NCI-H748 treated with DMSO at 0.1 percent for 48 hours (cell line): ENCODE data around the gene LRRC14B.

Experiments used
- DNase-seq: peaks from one replicate; lab custom pipeline; 2025; lab: John Stamatoyannopoulos, UW

LRRC14B gene

DNA sequence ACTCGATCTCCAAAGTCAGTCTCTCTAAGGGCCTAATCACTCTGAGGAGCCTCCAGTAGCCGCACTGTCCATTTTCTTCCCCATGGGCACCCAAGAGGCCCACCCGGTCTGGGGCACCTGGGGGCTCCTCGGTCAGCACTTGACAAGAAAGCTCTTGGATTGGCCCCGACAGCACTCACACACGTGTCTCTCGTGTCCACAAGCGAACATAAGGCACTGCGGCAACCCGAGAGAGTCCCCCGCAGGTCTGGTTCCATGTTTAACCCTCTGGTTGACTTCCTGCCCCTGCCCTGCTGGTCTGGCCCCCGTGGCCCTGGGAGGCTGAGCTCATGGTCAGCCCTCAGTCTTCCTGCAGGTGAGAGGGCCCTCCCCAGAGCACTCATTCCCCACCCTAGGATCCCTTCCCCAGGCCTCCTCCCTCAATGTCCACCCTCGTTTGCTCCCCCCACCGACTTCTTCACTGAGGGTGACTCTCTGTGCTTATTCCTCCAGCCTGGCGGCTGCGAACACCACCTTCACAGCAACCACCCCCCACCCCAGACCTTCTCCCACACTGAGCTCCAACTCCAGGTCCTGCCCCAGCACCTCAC lies 16.3 kb upstream of the LRRC14B start:
- DNase-seq: no peak

DNA sequence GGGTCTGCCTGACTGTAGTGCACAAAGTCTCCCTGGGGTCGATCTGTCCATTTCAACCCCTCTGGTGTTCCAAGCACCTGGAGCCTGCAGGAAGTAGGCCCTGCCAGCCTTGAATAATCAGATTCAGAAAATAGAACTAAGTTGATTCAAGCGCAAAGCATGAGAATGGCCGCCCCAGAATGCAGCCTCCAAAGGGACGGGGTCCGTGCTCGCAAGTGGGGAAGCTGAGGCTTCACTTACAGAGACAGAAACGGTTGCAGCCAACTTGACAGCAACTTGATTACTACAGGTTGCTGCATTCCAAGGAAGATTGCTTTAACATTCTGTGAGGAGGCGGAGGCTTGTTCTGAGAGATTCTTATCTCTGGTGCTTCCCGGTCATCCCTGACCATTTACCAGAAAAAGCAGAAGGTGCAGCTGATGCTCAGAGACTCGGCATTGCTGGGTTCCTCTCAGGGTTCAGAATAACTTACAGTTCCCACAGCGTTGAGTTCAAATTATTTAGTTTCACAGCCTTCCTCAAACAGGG lies 14.9 kb upstream of the LRRC14B start:
- DNase-seq: no peak

DNA sequence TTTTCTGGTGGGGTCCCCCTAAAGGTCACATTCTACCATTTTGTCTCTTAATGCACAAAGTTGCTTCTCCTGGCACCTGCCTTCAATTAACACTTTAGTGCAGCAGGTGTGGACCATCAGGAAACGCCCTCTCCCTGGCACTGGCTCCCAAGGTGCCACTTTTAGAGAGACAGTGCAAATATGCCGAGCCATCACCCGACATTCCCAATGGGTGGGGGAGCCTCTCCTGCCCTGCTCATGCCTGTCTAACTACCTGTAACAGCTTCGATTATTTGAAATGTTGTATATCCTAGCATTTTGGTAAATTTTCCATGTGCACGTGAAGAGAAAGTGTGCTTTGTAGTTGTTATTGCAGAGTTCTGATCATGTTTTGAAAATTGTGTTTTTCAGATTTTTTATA lies 13.2 kb upstream of the LRRC14B start:
- DNase-seq: no peak

DNA sequence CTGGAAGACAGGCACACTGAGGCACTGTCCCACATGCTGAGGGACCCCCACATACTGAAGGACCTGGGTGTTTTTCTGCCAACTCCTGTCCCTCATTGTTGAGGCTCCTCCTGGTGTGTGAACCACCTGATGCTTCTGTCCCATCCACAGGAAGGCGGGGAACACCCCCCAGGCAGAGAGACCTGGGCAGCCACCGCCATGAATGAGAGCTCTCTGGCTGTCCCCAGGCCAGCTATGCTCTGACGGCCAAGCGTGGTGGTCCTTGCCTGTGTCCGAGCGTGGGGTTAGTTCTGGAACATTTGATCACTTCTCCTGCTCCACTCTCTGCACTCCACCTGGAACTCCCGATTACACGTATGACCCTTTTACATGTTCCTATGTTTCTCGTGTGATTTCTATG lies 11.9 kb upstream of the LRRC14B start:
- no peak for DNase-seq

DNA sequence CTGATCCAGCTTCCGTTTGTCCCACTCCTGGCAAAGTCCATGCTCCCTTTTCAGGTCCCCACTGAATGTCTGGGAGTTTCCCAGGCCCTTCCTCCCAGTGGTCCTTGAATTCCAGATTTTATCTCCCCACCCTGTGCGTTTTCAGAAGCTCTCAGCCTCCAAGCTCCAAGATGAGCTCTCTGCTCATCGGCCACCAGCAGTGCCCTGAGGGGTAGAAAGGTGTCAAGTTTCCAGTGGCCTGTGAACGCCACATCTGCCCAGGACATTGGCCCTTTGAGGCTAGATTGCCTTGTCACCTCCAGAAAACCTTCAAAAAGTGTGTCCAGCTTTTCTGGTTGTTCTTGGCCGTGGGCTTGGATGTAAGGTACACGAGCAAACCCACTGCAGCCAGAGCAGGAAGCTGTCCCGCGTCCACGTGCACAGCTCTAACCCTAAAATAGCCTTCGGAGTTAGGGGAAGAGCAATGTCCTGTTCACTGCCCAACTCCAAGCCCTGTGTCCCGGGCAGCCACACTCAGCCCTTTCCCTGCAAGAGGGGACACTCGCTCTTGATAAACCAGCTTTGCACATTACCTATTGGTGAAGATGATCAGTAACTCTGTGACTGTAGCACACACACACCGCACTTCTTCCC lies 10.9 kb upstream of the LRRC14B start:
- no peak for DNase-seq

DNA sequence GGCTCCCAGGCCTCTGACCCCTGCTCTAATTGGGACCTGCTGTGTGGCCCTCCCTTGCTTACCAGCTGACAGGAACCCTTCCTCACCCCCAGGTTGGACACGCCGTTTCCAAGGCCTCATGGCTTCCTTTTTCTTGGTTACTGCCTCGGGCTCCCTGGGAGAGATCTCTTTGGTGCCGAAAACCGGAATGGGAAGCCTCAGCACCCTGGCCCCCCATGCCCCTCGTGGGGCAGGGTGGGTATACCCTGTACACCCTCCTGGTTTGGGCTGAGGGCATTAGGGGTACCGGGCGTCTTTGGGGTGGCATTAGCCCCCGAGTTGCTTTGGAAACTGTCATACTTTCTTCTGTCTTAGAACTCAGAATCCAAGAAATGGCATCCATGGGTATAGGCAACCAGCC lies 10.1 kb upstream of the LRRC14B start:
- DNase-seq: no peak

DNA sequence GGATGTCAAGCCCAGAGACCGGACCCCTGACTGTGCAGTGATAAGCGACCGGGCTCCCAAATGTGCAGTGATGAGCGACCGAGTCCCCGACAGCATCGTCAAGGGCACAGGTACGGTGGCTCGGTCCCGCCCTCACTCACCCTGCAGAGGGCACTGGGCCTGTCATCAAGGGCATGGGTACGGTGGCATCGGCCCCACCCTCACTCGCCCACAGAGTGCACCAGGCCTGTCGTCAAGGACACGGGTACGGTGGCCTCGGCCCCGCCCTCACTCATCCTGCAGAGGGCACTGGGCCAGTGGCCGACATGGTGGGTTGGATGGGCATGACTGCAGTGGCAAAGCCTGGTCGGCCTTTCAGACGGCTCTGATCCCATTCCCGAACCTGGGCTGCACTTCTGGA lies 9.7 kb upstream of the LRRC14B start:
- no peak for DNase-seq

DNA sequence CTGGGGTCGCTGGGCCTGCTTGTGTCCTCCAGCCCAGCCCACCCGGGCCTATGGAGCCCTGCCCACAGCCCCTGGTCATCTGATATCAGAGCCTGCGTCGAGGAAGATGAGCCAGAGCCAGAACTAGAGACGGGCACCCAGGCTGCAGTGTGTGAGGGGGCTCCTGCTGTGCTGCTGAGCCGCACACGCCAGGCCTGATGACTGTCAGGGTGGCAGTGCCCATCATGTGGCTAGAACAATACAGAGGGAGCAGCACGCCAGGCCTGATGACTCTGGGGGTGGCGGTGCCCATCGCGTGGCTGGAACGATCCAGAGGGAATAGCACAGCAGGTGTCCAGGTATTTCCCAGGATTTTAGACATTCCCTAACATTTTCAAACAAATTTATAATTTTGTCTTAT lies 9.2 kb upstream of the LRRC14B start:
- DNase-seq: no peak

DNA sequence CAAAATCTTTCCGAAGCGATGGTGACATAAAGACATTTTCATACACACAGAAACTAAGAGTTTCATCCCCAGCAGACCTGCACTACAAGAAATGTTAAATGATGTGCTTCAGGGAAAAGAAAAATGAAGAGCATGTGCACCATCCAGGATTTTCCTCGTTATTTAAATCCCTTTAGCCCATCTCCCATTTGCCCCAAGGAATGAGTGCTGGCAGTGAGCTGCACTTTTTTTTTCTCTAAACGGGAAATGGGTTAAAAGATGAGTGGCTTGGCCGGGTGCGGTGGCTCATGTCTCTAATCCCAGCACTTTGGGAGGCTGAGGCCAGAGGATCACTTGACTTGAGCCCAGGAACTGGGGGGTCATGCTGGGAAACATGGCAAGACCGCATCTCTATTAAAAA lies 6.8 kb upstream of the LRRC14B start:
- no peak for DNase-seq

DNA sequence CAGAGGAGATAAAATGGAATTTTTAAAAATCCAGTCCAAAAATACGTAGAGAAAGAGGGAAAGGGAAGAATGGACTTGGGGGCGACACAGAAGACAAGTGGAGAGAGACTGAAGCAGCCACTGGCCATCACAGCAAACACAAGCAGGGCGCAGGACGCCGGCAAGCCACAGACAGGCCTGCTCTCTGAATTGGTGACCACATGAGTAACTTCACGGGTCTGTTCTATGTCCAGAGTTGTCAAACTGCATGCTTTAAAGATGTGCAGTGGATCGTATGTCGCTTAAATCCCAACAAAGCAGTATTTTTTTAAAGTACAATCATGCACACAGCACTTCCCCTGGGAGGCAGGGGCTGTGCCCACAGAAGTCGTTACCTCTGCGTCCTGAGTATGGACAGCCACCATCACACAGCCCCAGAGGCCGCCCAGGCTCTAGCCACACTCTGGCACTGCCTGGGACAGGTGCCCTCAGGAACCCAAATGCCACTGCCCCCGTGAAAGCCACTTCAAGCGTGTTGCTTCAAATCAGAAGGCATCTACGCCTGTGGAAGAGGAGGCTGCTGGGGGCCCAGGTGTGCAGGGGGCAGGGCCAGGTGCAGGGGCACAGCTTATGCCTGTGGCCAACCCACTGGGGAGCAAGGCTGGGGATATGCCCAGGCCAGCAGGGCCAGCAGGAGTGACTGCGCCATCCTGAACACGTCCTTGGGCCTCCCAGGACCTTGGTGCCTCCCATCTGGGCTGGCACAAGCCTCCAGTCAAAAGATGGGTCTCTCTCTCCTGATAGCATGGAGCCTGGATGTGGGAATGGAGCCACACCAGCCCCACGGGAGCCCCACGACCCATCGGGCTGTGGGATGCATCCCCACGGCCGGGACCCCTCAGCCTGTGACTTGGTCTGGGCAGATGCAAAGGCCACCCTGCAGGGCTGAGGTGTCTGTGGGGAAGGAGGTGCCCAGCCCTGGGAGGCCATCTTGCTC lies 5.9 kb upstream of the LRRC14B start:
- DNase-seq: no peak

DNA sequence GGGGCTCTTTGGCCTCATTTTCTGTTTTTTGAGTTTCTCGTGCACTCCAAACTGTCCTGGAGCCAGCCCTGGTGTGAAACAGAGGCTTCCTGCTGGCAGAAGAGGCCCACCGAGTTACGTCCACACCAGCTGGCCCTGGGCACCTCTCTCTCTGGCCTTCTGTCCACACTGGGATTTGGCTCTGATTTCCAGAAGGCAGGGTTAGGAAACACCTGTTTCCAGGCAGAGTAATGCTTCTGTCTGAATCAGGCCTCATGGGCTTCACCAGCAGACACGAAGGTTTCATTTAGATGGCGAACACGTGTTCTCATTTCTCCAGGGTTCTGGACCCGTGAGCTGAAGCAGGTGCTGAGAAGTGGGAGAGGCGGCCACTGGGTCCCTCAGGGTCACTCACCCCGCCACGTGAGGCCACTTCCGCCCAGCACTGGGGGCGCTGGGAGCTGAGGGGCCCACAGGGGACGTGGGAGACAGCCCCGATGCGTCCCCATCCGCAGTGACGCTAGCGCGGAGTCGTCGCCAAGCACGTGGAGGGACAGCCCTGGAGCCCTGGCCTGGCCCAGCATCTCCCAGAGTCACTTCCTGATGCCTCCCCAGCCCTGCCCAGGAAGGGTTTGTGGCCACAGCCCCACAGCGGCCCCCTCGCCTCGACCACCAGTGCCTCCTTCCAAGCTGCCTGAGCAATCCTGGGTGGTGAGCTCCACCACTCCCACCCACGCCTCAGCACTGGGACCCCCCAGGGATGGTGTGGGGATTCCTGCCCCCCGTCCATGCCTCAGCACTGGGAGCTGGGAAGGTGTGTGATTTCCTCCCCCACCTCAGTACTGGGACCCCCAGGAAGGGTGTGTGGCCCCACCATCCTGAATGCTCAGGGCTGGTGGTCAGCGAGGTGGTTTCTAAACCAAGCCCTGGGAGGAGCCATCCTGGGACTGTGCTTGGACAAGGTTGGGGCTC lies 4.9 kb upstream of the LRRC14B start:
- DNase-seq: no peak

DNA sequence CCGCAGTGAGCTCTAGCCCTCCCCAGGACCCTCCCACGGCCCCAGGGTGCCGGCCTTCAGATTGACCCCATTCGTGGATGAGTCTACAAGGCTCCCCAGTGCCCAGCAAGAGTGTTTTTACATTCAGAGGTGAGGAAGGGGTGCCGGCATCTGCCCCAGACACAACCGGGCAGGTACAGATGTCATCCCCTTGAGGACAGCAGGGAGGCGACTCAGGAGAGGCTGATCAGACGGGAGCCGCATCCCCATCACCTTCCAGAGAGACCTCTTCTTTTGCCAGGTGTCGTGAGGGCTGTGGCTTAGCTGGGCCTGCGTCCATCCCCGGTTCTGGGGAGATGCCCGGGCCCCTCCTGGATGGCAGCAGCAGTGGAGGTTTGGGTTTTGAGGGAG lies 4.3 kb upstream of the LRRC14B start:
- DNase-seq: no peak

DNA sequence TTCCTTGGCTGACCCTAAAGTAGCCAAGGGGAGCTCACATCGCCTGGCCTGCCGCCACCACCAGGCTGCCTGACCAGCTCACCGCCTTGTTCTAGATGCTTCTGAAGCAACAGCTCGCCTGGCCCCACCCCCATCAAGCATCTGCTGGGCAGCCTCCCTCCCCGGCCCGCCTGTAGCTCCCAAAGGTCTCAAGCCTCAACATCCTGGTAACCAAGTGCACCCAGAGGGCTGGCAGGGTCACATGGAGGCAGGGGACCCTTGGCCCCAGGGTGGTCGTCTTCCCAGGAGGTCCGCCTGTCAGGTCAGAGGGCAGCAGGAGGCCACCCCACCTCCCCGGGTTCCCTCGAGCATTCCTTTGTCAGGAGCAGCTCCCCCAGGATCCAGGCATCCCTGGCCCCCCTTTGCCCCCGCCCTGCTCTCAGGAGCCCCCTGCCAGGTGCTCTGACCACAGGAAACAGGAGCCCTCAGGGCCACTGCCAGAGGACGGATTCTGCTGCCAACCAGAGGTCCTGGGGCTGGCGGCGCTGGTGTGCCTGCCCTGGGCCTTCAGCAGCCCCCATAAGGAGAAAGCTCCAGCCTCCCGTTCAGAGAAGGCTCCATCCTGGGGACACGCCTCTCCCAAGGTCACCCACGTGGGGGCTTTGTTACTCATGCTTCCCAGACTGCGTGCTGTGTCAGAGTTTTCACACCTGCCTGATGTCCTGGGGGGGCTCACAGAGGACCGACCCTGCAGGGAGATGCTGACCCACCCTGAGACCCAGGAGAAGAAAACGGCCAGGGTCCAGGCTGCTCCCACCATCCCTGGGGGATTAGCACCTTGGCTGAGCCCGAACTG lies 3.5 kb upstream of the LRRC14B start:
- DNase-seq: no peak

DNA sequence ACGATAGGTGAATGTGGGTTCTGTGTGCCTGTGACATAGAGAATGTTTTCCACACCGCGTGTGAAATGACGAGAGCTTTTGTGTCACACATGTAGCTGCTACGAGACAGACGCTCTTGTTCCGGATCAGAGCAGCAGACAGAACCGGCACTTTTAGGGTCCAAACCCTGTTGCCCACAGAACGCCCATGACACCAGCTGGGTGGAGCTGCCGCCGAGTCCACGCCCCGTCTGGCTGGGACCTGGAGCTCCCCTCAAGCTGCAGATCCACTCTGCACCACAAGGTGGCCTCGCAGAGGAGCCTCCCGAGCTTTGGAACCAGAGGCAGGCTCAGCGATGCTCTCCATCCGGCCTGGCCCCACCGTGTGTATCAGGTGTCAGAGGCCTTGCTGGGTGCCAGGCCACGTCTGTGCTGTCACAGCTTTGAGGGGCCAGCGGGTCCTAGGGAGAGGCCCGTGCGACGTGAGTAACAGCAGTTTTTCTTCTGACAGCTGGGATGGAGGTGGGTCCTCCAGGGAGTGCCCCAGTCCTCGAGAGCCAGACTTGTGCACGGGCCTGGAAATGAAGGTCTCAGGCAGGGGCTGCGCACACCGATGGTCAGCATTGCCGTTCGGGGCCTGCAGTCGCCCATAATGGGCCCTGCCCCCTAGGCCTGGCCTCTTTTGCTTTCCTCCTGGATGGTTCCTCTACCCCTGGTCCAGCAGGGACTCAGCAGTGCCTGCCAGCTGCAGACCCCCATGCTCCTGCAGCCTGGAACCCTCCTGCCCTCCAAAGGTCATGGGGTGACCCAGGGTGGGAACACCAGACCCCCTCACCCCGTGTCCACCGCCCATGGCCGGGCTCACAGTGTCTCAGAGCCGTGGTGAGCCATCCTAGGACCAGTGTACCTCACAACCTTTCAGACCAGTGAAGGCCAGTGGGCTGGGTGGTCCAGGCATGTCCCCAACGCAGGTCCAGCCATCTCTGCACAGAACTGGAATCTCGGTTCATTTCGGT lies 2.5 kb upstream of the LRRC14B start:
- peak; percentile 94 for DNase-seq

DNA sequence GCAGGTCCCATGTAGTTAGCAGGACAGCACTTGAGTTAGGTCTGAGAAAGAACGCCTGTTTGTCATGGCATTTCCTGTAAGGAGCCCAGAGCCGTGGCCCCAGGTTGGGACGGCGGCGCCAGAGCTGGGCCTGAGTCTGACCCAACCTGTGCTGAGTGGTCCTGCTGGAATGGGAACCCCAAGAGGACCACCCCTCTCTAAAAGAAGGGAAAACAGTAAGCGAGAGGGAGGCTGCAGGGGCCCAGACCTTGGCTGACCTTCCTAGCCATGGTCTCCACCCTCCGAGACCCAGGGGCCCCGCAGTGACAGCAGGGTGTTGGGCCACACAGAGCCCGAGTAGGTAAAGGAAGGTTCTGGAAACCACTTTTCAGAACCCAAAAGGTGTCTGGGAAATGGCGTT lies 1.8 kb upstream of the LRRC14B start:
- DNase-seq: no peak

DNA sequence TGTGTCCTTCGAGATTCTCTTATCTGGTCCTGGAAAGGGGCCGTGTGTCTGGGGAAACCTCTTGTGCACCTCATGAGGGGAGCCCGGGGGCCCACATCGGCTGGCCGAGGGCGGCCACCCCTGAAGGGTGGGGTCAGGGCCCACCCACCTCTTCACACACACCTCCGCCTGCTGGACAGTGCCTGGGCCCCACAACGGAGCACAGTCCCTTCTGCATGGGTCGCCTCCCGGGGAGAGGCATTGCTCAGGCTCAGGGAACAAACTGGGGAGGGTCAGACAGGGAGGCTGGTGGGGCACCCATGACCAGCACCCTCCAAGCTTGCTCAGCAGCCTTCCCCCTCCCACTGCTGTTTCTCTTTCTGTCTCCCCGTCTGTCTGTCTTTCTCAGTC lies 1.3 kb upstream of the LRRC14B start:
- DNase-seq: no peak

DNA sequence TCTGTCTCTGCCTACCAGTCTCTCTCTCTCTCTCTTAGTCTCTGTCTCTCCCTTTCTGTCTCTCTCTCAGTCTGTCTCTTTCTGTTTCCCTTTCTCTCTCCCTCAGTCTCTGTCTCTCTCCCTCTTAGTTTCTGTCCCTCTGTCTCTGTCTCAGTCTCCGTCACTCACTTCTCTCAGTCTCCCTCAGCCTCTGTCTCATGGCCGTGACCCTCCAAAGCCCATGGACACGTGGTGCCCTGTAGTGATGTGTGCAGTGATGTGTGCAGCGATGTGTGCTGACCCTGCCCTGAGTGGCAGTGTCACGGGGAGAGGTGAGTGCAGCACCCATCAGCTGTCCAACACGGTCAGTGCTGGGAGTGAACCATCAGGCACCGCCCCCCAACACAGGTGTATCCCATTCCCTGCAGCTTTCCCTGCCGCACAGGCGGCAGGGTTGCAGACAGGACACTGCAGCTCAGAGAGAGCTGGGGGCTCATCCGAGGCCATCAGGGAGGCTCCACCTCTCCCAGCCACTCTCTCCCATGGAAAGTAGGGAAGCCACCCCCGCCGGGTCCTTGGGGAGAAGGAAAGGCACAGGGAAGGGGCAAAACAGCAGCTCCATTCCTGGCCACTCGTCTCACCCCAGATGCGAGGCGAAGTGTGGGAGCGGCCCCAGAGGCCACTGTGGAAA lies 794 bp upstream of the LRRC14B start:
- DNase-seq: no peak

DNA sequence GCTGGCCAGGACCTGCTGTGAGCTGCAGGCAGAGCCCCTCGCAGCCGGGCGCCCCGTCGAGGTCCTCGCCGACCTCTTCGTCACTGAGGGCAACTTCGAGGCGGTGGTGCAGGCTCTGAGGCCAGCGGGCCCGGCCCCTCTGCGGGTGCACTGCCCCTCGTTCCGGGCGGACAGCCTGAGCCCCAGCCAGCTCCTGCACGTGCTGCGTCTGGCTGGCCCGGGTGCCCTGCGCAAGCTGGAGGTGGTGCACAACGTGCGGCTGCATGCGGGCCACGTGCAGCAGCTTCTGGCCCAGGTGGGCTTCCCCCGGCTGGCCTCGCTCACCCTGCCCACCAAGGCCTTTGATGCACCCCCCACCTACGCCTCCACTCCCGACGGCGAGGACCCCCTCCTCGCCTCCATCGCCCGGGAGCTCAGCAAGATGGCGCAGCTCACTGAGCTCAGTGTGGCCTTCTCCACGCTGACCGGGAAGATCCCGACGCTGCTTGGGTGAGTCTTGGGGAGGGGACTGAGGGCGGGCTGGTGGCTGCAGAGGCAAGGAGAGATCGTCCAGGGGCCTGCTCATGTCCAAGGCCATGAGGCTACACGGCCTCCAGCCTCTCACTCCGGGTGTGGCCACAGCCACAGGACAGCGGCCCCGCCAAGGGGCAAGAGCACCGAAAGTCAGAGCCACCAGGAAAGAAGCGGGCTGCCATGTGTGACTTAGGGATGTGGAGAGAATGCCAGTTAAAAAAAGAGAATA lies 825 bp downstream of the LRRC14B start:
- DNase-seq: no peak

DNA sequence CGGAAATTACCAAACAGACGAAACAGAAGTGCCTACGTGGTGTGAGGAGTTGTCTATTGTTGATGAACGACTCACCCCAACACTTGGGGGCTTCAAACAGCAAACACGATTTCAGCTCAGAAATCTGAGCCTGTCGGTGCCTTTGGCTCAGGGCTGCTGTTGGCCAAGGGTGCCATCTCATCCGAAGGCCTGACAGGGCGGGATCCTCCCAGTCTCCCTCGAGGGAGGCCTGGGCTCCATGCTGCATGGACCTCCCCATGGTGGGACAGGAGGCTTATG lies 1.3 kb downstream of the LRRC14B start:
- DNase-seq: no peak
